Caco-2 (cell line): ENCODE data around the gene ZNF557. TPM values are rescaled to one million over a fixed set of nuclear protein-coding genes. Genes with fewer than 3 reads are reported as not detected.

Experiments used
- BruUV-seq: library from RNA; stranded (reverse); fragments of 400-500 nt; replicated peaks from 2 replicates; lab custom pipeline; 2021; lab: Mats Ljungman, UMichigan
- CTCF ChIA-PET: fragments of 300-600 bp; sonication (Branson Sonifier 250); formaldehyde crosslinking; loops from one replicate; lab custom pipeline; 2022; ENCODE audit warnings: antibody characterized with exemption; lab: Charles Lee
- POLR2A ChIA-PET: fragments of 300-600 bp; sonication (Branson Sonifier 250); formaldehyde crosslinking; loops from one replicate; lab custom pipeline; 2022; ENCODE audit warnings: antibody characterized with exemption; lab: Charles Lee
- DNase-seq, 2 experiments: peaks; one replicate each; pipeline versions ENCODE4 v3.0.0 to v3.0.0-alpha.2; 2020 to 2022
- H3K27me3 ChIP-seq: replicated peaks from 2 replicates; pipeline ENCODE4 v1.6.0; 2011; ENCODE audit warnings: low read length; ENCODE audit not compliant: control insufficient read depth, insufficient read depth
- H3K36me3 ChIP-seq: 2 replicates; pipeline ENCODE4 v1.5.1; 2011; ENCODE audit warnings: low read length; ENCODE audit not compliant: control insufficient read depth, insufficient read depth
- H3K4me1 ChIP-seq: fragments of 250-450 bp; sonication (Bioruptor Pico); 2 replicates; pipeline ENCODE4 v1.5.1; 2020; ENCODE audit warnings: mild to moderate bottlenecking
- H3K4me3 ChIP-seq: 2 replicates; pipeline ENCODE4 v1.5.1; 2011; ENCODE audit warnings: low read depth, mild to moderate bottlenecking, control low read depth, low read length
- H3K9me3 ChIP-seq: fragments of 250-450 bp; sonication (Bioruptor Pico); 2 replicates; pipeline ENCODE4 v1.5.1; 2020; ENCODE audit warnings: mild to moderate bottlenecking, moderate library complexity
- H3K27ac Mint-ChIP-seq: one replicate; pipeline ENCODE4 v1.8.0; 2022; ENCODE audit warnings: mixed read lengths; ENCODE audit not compliant: unreplicated experiment
- H3K27me3 Mint-ChIP-seq: one replicate; pipeline ENCODE4 v1.8.0; 2022; ENCODE audit warnings: mixed read lengths; ENCODE audit not compliant: insufficient read depth, unreplicated experiment
- H3K36me3 Mint-ChIP-seq: one replicate; pipeline ENCODE4 v1.8.0; 2022; ENCODE audit warnings: mild to moderate bottlenecking, mixed read lengths; ENCODE audit not compliant: insufficient read depth, unreplicated experiment
- H3K4me1 Mint-ChIP-seq: one replicate; pipeline ENCODE4 v1.8.0; 2022; ENCODE audit warnings: low read depth, mixed read lengths; ENCODE audit not compliant: unreplicated experiment
- H3K4me3 Mint-ChIP-seq: one replicate; pipeline ENCODE4 v1.8.0; 2022; ENCODE audit warnings: mild to moderate bottlenecking, moderate library complexity, mixed read lengths; ENCODE audit not compliant: unreplicated experiment
- H3K9me3 Mint-ChIP-seq: one replicate; pipeline ENCODE4 v1.8.0; 2022; ENCODE audit warnings: mixed read lengths; ENCODE audit not compliant: unreplicated experiment
- CTCF ChIP-seq, 2 experiments: fragments of 200-600 bp in 1 of 2; IDR thresholded peaks; 1 replicate in 1 of 2; 2 replicates in 1 of 2; pipeline versions ENCODE4 v1.5.1 to v1.8.0; 2011 to 2022; ENCODE audit warnings: antibody characterized with exemption in 1 of 2, control low read depth in 1 of 2, inconsistent platforms in 1 of 2, low read depth in 1 of 2, low read length in 1 of 2, mild to moderate bottlenecking in 1 of 2, moderate library complexity in 1 of 2; ENCODE audit not compliant: insufficient read depth in 1 of 2, severe bottlenecking in 1 of 2, unreplicated experiment in 1 of 2
- intact Hi-C: fragments of 100-400 bp; cut with micrococcal nuclease; formaldehyde crosslinking; loops from one replicate; pipeline ENCODE4 v1.10.0; 2022; ENCODE audit not compliant: unreplicated experiment
- total RNA-seq: library from RNA; stranded (reverse); gene quantifications from 2 replicates; pipeline ENCODE4 v1.2.3, GENCODE V29; 2022

The ZNF557 gene
- total RNA-seq, 1 experiment from 2014 or later = 8.3 TPM

DNA sequence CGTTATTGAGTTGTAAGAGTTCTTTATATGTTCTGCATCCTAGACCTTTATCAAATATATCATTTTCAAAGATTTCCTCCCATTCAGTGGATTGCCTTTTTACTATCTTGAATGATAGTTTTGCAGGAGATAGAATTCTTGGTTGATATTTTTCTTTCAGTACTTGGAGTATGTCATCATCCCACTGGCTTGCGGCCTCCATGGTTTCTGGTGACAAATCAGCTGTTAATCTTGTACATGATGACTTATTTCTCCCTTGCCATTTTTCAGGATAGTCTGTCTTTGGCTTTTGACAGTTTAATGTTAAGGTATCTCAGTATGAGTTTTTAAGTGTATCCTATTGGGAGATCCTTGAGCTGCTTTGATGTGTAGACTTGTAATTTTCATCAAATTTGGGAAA lies 8.5 kb downstream of the ZNF557 start:
- intact Hi-C loops = no loop called here
- Mint-ChIP-seq H3K27ac (no peak overlapping the region), H3K27me3 (no peaks in the 10 kb centered on the region), H3K9me3 (peaks cover 36% of the 10 kb centered on the region), H3K4me3 (no peak overlapping the region), H3K36me3 (peaks cover 97% of the 10 kb centered on the region), H3K4me1 (no peaks in the 10 kb centered on the region)
- Histone ChIP-seq H3K27me3 (no peaks in the 10 kb centered on the region), H3K4me1 (no peaks in the 10 kb centered on the region), H3K9me3 (peaks cover 26% of the 10 kb centered on the region), H3K36me3 (peaks cover 17% of the 10 kb centered on the region), H3K4me3 (no peak overlapping the region)
- BruUV-seq = no TSS peak
- DNase-seq = no peak
- no peak for TF ChIP-seq CTCF (IDR thresholded peaks at IDR 0.05; ENCODE audit: insufficient read depth in 1 of 2, low read depth in 1 of 2, low read length in 1 of 2, severe bottlenecking in 1 of 2, unreplicated experiment in 1 of 2)
- CTCF ChIA-PET = no interaction called here
- POLR2A ChIA-PET = interaction anchor here (0.7 to 0.8 kb wide), 2 partner anchors 9 to 31 kb away, joined by 3 to 6 read pairs; partner anchors contain the start of gene ZNF557

- Mint-ChIP-seq H3K4me1 (no peaks in the 10 kb centered on the region), H3K36me3 (peaks cover 72% of the 10 kb centered on the region), H3K9me3 (peaks cover 47% of the 10 kb centered on the region), H3K27ac (no peak overlapping the region), H3K4me3 (no peak overlapping the region), H3K27me3 (no peaks in the 10 kb centered on the region)
- no peak for DNase-seq
- Histone ChIP-seq H3K4me3 (no peak overlapping the region), H3K4me1 (no peaks in the 10 kb centered on the region), H3K36me3 (peaks cover 18% of the 10 kb centered on the region), H3K27me3 (no peaks in the 10 kb centered on the region), H3K9me3 (peaks cover 43% of the 10 kb centered on the region)
- POLR2A ChIA-PET = interaction anchor here (1.0 kb wide), 1 partner anchor 16 kb away, joined by 4 read pairs; no protein-coding TSS in a partner anchor
- no peak for TF ChIP-seq CTCF (IDR thresholded peaks at IDR 0.05; ENCODE audit: insufficient read depth in 1 of 2, low read depth in 1 of 2, low read length in 1 of 2, severe bottlenecking in 1 of 2, unreplicated experiment in 1 of 2)
- TSS peak; percentile 10 for BruUV-seq
- CTCF ChIA-PET = interaction anchor here (0.7 kb wide), 1 partner anchor 266 kb away, joined by 3 read pairs; no protein-coding TSS in a partner anchor
- intact Hi-C loops = no loop called here
Measured at GRCh38 chr19:7083076-7083956, 13.8 kb downstream of the ZNF557 start.

- POLR2A ChIA-PET = no interaction called here
Measured at GRCh38 chr19:7088999-7089398, 19.5 kb downstream of the ZNF557 start.

More at GRCh38 chr19:7088999-7089398, 19.5 kb downstream of the ZNF557 start:
- DNase-seq = no peak
- Histone ChIP-seq H3K4me3 (no peak overlapping the region), H3K36me3 (peaks cover 2% of the 10 kb centered on the region; the same call in 1 of the 2 replicates), H3K9me3 (peaks cover 17% of the 10 kb centered on the region), H3K27me3 (no peaks in the 10 kb centered on the region), H3K4me1 (no peaks in the 10 kb centered on the region)
- no TSS peak for BruUV-seq
- Mint-ChIP-seq H3K36me3 (peaks cover 15% of the 10 kb centered on the region), H3K27ac (no peak overlapping the region), H3K27me3 (no peaks in the 10 kb centered on the region), H3K4me3 (no peak overlapping the region), H3K9me3 (peaks cover 24% of the 10 kb centered on the region), H3K4me1 (no peaks in the 10 kb centered on the region)
- no peak for TF ChIP-seq CTCF (IDR thresholded peaks at IDR 0.05; ENCODE audit: insufficient read depth in 1 of 2, low read depth in 1 of 2, low read length in 1 of 2, severe bottlenecking in 1 of 2, unreplicated experiment in 1 of 2)
- intact Hi-C loops = no loop called here
- CTCF ChIA-PET = no interaction called here
